DND-41 (cell line): ENCODE data around the gene DZIP3.

Source experiments
- ATAC-seq: fragments of 200-7000 bp; cut with Tn5 transposase; 3 replicates; pipeline ENCODE4 v1.9.1; 2021; ENCODE audit warnings: low read depth; ENCODE audit not compliant: insufficient read depth
- DNase-seq: peaks from one replicate; pipeline ENCODE4 v3.0.0-alpha.2; 2020
- H2AFZ ChIP-seq: 2 replicates; pipeline ENCODE4 v1.6.0; 2012; ENCODE audit warnings: low read depth, low read length
- H3K27ac ChIP-seq: 2 replicates; pipeline ENCODE4 v1.5.1; 2012; ENCODE audit warnings: low read length, inconsistent platforms
- H3K27me3 ChIP-seq: fragments of 200-600 bp; sonication (generic); 2 replicates; pipeline ENCODE4 v1.6.0; 2012; ENCODE audit warnings: low read length, mild to moderate bottlenecking, inconsistent platforms; ENCODE audit not compliant: insufficient read depth, poor library complexity
- H3K36me3 ChIP-seq: 2 replicates; pipeline ENCODE4 v1.5.1; 2012; ENCODE audit warnings: low read length, inconsistent platforms; ENCODE audit not compliant: insufficient read depth
- H3K4me1 ChIP-seq: 2 replicates; pipeline ENCODE4 v1.5.1; 2012; ENCODE audit warnings: mild to moderate bottlenecking, low read length; ENCODE audit not compliant: insufficient read depth
- H3K4me2 ChIP-seq: 2 replicates; pipeline ENCODE4 v1.6.0; 2012; ENCODE audit warnings: mild to moderate bottlenecking, moderate library complexity, low read length, inconsistent platforms; ENCODE audit not compliant: insufficient read depth
- H3K4me3 ChIP-seq, 2 experiments: fragments of 200-600 bp in 1 of 2; shearing (Covaris generic) in 1 of 2; 2 replicates each; pipeline ENCODE4 v1.5.1; 2012 to 2016; ENCODE audit warnings: inconsistent platforms in 2 of 2, low read length in 2 of 2, mild to moderate bottlenecking in 2 of 2, low read depth in 1 of 2, moderate library complexity in 1 of 2
- H3K79me2 ChIP-seq: 2 replicates; pipeline ENCODE4 v1.6.0; 2012; ENCODE audit warnings: low read length, inconsistent platforms; ENCODE audit not compliant: insufficient read depth
- H3K9ac ChIP-seq: 2 replicates; pipeline ENCODE4 v1.6.0; 2012; ENCODE audit warnings: low read depth, mild to moderate bottlenecking, inconsistent platforms, low read length, moderate library complexity
- H3K9me3 ChIP-seq: 2 replicates; pipeline ENCODE4 v1.5.1; 2012; ENCODE audit warnings: low read length, moderate library complexity, mild to moderate bottlenecking, inconsistent platforms; ENCODE audit not compliant: insufficient read depth, severe bottlenecking
- H4K20me1 ChIP-seq: 2 replicates; pipeline ENCODE4 v1.6.0; 2012; ENCODE audit warnings: low read length; ENCODE audit not compliant: insufficient read depth
- CTCF ChIP-seq: IDR thresholded peaks from 2 replicates; pipeline ENCODE4 v1.5.1; 2012; ENCODE audit warnings: borderline replicate concordance, low read length, moderate library complexity, mild to moderate bottlenecking; ENCODE audit not compliant: poor library complexity, severe bottlenecking; ENCODE audit errors: extremely low read depth
- EZH2 ChIP-seq: IDR thresholded peaks from 3 replicates; pipeline ENCODE4 v1.6.1; 2012; ENCODE audit warnings: borderline replicate concordance, low read depth, mild to moderate bottlenecking, moderate library complexity, low read length, inconsistent platforms; ENCODE audit not compliant: severe bottlenecking

The DZIP3 gene

GRCh38 chr3:108728105-108728504 lies 138.6 kb downstream of the DZIP3 start:
- Histone ChIP-seq H2AFZ (no peak overlapping the region), H3K36me3 (no peaks in the 10 kb centered on the region), H3K9me3 (no peaks in the 10 kb centered on the region), H3K79me2 (no peaks in the 10 kb centered on the region), H3K4me1 (no peaks in the 10 kb centered on the region), H3K4me2 (no peak overlapping the region), H3K9ac (no peak overlapping the region), H3K27ac (no peak overlapping the region), H4K20me1 (no peaks in the 10 kb centered on the region), H3K27me3 (no peaks in the 10 kb centered on the region), H3K4me3 (no peak overlapping the region)
- DNase-seq (no peak), ATAC-seq (no peak)
- no peak for TF ChIP-seq EZH2
- TF ChIP-seq CTCF: no peak

- Histone ChIP-seq H3K9ac (no peak overlapping the region), H3K4me2 (no peak overlapping the region), H3K27ac (no peak overlapping the region), H3K9me3 (no peaks in the 10 kb centered on the region), H3K27me3 (no peaks in the 10 kb centered on the region), H3K79me2 (no peaks in the 10 kb centered on the region), H2AFZ (no peak overlapping the region), H3K4me1 (no peaks in the 10 kb centered on the region), H4K20me1 (no peaks in the 10 kb centered on the region), H3K4me3 (no peak overlapping the region), H3K36me3 (no peaks in the 10 kb centered on the region)
- DNase-seq: no peak
- no peak for ATAC-seq
- TF ChIP-seq CTCF: no peak
- no peak for TF ChIP-seq EZH2
Measured at GRCh38 chr3:108728934-108729333, 139.4 kb downstream of the DZIP3 start.

- ATAC-seq (no peak), DNase-seq (no peak)
- no peaks in the 10 kb centered on the region for H3K79me2 ChIP-seq
- no peak overlapping the region for H3K27ac ChIP-seq
- no peaks in the 10 kb centered on the region for H3K4me1 ChIP-seq
- no peak overlapping the region for H3K9ac ChIP-seq
- no peak overlapping the region for H2AFZ ChIP-seq
- TF ChIP-seq CTCF (no peak), EZH2 (no peak)
- no peaks in the 10 kb centered on the region for H4K20me1 ChIP-seq
- no peaks in the 10 kb centered on the region for H3K9me3 ChIP-seq
- no peak overlapping the region for H3K4me2 ChIP-seq
- H3K36me3 ChIP-seq: no peaks in the 10 kb centered on the region
- H3K27me3 ChIP-seq: no peaks in the 10 kb centered on the region
- H3K4me3 ChIP-seq: no peak overlapping the region
Measured at GRCh38 chr3:108736821-108737220, 147.3 kb downstream of the DZIP3 start.

- no peak for TF ChIP-seq CTCF
- no peak for TF ChIP-seq EZH2
- H3K4me1 ChIP-seq: no peaks in the 10 kb centered on the region
- H3K9me3 ChIP-seq: no peaks in the 10 kb centered on the region
Measured at GRCh38 chr3:108742929-108743328, 153.4 kb downstream of the DZIP3 start.

More at GRCh38 chr3:108742929-108743328, 153.4 kb downstream of the DZIP3 start:
- Histone ChIP-seq H3K79me2 (no peaks in the 10 kb centered on the region), H3K36me3 (no peaks in the 10 kb centered on the region), H2AFZ (no peak overlapping the region), H3K4me2 (no peak overlapping the region), H3K4me3 (no peak overlapping the region), H3K9ac (no peak overlapping the region), H4K20me1 (no peaks in the 10 kb centered on the region), H3K27me3 (no peaks in the 10 kb centered on the region), H3K27ac (no peak overlapping the region)
- ATAC-seq: no peak
- DNase-seq: no peak
